ENCODE results near the gene USP31.

USP31 gene

DNA sequence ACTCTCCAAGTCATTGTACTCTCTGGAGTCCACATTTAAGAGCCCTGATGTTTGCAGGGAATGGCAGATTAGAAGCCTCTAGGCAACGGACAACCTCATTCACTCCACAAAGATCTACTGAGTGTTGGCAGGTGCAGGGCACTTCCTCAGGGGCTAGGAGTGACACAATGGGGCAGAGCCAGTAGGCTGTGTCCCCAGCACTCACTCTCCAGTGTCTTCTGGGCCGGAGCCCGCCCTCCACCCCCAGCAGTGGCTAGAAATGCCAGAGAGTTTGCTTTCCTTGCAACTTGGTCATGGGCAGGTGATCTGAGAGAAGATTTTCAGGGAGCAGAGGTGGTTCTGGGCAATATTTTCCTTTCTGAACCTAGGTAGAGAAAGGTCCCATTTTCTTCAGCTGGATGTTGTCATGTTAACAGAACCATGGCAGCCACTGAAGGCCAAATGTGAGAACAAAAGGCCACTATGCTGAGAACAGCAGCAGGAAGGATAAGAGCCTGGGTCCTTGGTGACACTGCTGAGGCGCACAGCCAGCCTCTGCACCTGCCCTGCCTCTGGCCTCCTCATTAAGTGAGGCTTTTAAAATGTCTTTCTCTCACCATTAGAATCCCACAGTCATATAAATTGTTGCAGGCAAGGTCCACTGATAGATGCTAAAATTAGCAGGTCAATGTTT, 96.2 kb downstream of the USP31 start:
- DNase-seq = no peak

DNA sequence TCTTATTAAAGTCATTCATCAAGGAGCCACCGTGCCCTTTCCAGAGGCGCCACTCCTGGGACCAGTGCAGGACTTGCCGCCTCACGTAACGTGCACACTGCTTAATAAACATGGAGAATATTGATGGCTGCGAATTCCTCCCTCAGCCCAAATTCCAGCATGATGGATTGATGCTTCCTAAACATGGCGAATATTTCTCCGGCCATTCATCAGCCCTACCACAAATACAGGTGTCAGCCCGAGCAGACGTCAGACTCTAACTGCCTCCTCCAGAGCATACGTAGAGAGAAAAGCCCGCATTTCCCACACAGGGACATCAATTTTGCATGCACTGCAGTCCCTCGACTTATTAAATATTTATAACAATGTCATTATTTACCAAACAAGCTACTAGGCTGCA, 97.0 kb downstream of the USP31 start:
- no peak for DNase-seq

DNA sequence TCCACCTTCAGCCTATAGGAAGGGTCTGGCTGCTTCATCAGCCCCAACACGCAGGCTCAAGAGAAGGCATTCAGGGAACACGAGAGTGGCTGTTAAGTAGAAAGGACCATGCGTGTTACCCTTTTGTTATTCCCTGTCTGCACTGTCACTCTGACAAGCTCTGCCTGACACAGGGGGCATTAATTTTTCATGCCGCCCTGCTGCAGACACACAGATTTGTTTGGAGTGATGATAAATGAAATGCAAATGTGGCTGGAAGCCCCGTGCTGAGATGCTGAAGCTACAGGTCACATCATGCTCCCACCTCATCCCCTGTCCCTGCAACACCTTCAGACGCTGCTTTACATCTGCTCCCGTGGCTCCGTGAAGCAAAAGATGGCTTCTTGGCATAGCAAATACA, 97.7 kb downstream of the USP31 start:
- no peak for DNase-seq

DNA sequence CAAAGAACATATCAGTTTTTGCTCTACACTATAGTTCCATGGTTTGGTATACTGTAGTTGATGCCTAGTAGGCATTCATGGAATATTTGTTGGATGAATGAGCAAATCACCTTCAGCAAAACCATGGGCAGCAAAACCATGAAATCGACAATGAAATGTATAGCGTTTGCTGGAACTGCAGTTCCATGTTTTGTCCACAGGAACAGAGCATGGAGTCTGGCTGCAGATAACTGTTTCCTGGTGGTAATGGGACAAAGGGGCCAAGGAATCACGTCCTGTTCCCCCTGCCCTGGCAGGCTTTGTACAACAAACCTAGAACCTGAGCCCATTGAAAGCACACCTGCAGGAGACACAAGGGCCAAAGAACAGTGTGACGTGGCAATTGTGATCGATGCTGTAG, 101.1 kb downstream of the USP31 start:
- no peak for DNase-seq

DNA sequence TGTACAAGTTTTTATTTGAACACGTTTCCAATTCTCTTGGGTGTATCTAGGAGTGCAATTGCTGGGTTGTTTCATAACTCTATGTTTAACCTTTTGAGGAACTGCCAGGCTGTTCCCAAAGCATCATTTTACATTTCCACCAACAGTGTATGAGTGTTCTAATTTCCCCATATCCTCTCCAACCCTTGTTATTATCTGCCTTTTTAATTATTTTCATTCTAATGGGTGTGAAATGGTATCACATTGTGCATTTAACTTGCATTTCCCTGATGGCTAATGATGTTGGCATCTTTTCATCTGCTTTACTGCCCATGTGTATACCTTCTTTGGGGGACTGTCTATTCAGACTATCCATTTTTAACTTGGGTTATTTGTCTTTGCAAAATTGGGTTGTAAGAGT, 104.2 kb downstream of the USP31 start:
- DNase-seq = no peak

DNA sequence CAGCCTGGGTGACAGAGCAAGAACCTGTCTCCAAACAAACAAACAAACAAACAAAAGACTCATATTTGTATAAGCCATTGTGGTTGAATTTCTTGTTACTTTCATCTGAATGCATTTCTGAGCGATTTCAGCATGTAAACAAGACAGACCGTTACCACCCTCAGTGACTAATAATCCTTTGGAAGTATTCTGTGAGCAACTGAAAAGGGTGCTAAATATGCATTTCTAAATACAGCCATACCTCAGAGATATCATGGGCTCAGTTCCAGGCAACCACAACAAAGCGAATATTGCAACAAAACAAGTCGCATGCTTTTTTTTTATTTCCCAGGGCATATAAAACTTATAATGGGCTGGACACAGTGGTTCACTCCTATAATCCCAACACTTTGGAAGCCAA, 109.0 kb downstream of the USP31 start:
- DNase-seq = no peak

DNA sequence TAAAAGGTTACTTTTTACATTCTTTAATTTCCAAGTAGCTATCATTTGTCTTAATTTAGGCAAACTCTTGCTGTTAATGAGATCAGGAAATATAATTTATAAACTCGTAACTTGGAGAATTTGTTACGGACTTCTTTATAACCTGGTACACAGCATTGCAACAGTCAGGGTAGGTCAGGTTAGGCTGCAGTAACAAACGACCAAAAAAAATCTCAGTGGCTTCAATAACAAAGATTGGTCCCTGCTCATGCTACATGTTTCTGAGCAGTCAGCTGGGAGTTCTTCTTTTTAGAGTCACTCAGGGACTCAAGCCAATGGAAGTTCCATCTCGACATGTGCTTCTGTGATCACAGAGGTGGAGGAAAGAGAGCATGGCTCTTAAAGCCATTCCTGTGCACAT, 110.1 kb downstream of the USP31 start:
- no peak for DNase-seq

DNA sequence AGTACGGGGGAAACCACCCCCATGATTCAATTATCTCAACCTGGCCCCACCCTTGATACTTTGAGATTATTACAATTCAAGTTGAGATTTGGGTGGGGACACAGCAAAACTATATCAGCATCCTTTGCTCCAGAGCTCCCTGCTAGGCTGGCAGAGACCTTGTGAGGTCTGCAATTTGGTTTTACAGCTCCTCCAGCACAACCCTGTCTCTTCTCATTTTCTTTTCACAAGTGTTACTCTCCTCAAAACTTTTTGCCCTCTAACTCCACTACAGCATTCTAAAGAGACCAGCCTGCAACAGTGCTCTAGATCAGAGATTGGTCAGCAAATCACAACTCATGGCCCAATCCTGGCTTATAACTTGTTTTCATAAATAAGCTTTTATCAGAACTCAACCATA, 114.0 kb downstream of the USP31 start:
- no peak for DNase-seq

DNA sequence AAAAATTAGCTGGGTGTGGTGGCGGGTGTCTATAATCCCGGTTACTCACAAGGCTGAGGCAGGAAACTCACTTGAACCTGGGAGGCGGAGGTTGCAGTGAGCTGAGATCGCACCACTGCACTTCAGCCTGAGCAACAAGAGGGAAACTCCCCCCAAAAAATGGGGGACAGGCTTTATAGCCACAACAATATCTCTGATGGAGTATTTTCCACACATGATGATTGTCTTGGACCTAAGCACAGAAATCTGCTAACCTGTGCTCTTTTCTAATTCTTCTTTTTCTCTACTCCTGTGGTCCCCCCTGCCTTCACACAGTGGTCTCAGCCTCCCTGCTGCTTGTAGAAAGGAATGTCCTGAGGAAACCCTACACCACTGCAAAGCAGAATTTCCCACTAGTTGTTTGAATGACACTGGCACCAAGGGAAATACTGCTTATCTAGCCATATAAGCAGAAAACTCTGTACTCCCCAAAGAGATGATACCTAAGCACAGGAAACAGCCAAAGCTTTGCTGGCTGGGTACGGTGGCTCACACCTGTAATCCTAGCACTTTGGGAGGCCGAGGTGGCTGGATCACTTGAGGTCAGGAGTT, 117.6 kb downstream of the USP31 start:
- no peak for DNase-seq

DNA sequence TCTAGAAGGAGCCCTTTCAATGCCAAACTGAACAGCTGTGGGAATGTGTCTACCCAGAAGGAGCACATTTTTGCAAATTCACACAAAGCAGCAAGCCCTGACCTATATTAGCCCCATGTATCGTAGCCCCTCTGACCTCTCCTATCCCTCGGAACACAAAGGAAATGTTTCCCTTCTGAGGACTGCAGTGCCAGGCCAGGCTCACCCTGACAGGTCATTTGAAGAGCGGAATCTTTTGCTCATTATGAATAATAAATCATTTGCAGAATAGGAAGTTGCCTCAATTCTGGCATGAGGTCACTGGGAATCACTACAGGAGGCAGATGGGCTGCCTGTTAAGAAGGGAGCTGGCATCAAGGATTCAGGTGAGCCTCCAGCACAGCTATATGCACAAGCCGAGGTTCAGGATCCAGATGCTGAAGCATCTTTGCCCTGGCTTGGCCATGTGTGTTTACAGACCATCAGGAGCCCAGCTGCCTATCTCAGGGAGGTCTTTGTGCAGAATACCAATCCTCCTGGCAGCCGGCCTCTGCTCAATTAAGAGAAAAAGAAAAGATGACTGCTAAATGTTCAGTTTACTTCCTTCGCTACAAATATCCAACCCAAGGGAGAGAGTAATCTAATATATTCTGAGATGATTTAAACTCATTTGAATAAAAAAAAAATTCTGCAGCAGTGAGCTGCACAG, 119.4 kb downstream of the USP31 start:
- no peak for DNase-seq

DNA sequence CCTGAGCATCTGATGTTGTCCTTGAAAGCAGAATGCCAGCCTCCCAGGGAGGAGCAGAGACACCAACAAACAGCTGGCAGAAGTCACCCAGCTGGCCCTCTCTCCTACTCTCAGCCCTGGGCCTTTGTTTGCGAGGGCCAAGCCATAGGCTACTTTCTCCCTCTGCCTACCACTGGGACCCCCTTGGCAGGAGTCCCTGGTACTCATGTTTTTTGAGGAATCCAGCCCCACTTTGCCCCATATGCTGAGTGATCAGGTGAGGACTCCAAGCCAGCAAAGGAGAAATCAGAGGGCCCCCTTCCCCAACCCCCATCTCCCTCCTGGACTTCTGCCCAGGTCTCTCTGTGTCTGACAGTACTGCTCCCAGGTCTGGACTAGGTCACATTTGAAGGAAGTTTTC, 121.9 kb downstream of the USP31 start:
- DNase-seq = no peak

DNA sequence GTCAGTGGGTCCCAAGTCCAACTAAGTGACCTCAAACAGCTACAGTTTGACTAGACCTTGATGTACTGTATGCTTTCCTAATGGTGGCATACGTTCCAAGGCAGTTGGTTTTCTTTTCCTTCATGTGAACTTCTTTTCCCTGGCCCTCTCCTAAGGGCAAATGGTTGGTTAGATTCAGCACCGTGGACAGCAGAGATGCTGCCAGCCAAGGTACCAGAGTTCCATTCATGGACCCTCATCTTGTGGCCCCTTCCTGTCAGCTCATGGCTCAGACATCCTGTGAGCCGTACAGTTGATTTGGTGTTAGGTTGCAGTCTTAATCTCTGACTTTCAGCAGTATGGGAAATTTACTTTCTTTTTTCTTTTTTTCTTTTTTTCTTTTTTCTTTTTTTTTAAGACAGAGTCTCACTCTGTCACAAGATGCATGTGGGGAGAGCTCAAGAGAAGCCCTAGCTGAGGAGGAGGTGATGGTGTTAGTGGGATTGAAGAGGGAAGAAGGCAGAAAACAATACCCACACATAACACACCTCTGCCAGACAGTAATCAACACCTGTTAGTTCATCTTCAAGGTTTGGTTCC, 122.4 kb downstream of the USP31 start:
- DNase-seq = no peak

DNA sequence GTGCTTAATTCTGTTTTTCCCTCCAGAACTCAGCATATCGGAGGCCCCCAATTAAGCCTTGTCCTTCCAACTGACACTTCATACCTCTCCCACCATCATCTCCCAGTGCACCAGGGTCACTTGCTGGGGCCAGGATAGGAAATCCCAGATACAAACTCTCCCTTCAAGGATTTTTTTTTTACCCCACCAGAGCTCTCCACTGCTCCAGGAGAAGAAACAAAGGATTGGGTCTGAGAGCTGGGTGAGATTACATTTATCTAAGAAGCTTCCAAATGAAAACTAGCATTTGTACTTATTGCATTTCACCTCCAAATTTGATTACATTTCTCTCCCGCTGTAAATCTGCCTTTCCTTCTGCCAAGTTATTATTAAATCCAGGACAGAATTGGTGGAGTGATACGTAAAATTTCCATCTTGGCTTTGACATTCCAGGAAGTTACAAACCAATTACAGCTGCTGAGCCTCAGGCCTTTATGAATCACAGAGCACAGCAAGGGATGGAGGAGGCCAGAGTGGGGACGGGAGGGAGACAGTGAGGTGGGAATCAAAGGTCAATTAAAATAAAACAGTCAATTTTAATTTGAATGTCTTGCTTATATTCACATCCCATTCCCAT, 123.5 kb downstream of the USP31 start:
- no peak for DNase-seq

DNA sequence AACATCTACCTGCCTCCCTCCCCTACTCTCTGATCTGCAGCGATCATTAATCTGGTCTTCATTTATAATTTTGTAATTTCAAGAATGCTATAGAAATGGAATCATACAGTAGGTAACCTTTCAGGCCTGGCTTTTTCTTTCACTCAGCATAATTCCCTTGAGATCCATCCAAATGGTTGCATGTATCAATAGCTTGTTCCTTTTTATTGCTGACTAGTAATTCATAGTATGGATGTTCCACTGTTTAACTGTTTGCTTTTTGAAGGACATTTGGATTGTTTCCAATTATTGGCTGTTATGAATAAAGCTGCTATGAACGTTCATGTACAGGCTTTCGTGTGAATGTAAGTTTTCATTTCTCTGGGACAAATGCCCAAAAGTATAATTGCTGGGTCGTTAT, 125.2 kb downstream of the USP31 start:
- no peak for DNase-seq

DNA sequence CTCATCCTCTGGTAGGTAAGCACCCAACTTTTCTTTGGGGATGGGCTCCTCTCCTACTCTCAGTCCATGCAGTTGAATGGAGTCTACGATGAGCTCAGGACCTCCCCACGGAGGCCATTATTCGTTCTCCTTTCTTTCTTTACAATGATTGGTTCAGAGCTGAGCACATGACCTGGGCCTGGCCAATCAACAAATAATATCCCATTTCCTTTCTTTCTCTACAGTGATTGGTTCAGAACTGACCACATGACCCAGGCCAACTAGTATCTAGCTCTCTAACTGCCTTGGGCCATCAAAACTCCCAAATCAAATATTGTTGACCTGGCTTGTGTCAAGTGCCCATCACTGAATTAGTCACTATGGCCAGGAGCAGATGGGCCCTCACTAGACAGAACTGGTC, 129.2 kb downstream of the USP31 start:
- no peak for DNase-seq

DNA sequence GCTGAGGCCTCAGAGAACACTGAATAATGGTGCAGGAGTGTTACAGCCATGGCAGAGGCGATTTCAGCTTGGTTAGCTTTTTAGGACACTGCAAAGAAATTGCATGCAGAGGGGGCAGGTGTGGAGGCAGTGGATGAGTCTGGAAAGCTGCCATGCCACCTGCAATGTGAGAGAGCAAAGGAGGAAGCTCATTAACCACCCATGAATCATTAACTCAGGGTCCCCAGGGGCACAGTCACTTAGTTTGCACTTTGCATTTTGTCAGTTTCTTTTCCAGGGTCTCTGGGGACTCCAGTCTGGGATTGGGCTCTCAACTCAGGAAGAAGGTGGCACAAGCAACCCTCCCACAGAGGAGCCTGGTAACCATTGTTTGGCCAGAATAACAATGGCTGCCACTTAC, 132.9 kb downstream of the USP31 start:
- no peak for DNase-seq

DNA sequence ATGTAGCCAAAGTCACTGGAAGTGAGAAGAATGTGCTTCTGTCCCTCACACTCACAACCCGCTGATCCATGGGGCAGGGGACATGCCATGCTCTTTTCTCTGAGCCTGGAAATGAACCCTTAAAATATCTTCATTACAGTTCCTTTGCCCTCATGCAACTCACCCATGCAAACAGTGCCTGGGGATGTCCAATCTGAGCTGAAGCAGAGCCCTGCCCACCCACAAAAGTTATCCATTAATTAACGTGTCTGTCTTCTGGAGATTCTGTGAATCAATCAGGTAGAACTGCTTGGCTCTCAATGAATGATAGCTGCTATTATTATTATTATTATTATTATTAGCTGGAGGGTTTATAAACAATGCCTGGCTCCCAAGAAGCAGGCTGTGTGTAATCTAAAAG, 133.7 kb downstream of the USP31 start:
- no peak for DNase-seq

DNA sequence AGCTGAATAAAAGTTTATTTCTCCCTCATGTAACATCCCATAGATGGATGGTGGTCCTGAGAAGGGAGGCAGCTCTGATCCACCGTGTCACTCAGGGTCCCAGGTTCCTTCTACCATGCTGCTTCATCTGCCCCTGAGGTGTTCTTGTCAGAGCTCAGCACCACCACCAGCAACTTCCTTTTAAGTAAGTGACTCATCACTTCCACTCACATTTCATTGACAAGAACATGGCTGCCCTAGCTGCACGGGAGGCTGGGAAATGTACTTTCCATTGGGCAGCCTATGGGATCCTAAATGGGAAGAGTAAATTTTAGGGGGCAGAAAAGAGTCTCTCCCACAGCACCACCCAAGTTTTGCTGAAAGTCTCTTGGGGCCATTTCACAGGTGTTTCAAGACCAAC, 134.7 kb downstream of the USP31 start:
- DNase-seq = no peak

All from SIG-M5 (cell line).